Left lung (tissue), 10 donors: ENCODE results near the gene GLYR1. TPM values are rescaled to one million over a fixed set of nuclear protein-coding genes. Genes with fewer than 3 reads are reported as not detected.

ENCODE experiments used
- ATAC-seq: fragments of 200-7000 bp; cut with Tn5 transposase; one replicate; pipeline ENCODE4 v1.9.1; 2020; ENCODE audit warnings: moderate library complexity
- DNase-seq, 4 donors: peaks; one replicate each; pipeline ENCODE4 v3.0.0-alpha.2; 2013 to 2020
- H3K27ac ChIP-seq, 2 donors: fragments of 200-600 bp; sonication (generic) in 1 of 2; one replicate each; pipeline versions ENCODE4 v1.5.0 to v1.8.0; 2020 to 2021
- H3K27me3 ChIP-seq, 2 donors: fragments of 200-600 bp; sonication (generic) in 1 of 2; one replicate each; pipeline versions ENCODE4 v1.5.0 to v1.8.0; 2020 to 2021
- H3K36me3 ChIP-seq, 2 donors: fragments of 200-600 bp; sonication (generic) in 1 of 2; one replicate each; pipeline versions ENCODE4 v1.5.0 to v1.8.0; 2020 to 2021
- H3K4me1 ChIP-seq, 2 donors: fragments of 200-600 bp; one replicate each; pipeline ENCODE4 v1.8.0; 2021
- H3K4me3 ChIP-seq, 2 donors: fragments of 200-600 bp; sonication (generic) in 1 of 2; one replicate each; pipeline versions ENCODE4 v1.5.0 to v1.8.0; 2020 to 2021; ENCODE audit warnings: mild to moderate bottlenecking in 1 of 2
- H3K9me3 ChIP-seq, 2 donors: fragments of 200-600 bp; sonication (generic) in 1 of 2; one replicate each; pipeline versions ENCODE4 v1.5.0 to v1.8.0; 2020 to 2021
- intact Hi-C, 2 donors: fragments of 100-400 bp; cut with DNase I; formaldehyde crosslinking; loops; one replicate each; pipeline versions ENCODE4 v1.11.2 to v1.14.2; 2022
- polyA plus RNA-seq, 6 donors: library from polyadenylated mRNA; unstranded; fragments of 120-200 nt; gene quantifications; one replicate each; pipeline ENCODE4 v1.2.1, GENCODE V29; 2013; ENCODE audit not compliant: insufficient read length in 6 of 6
- total RNA-seq, 2 donors: library from RNA; stranded (reverse); fragmentation: NEBNext Ultra II Directional; extraction: Animal tissue kit (Norgen Biotek cat#: 25700); gene quantifications; one replicate each; pipeline ENCODE4 v1.2.1, GENCODE V29; 2021
- TF ChIP-seq, protein P1 (sequence below), 2 donors: fragments of 200-600 bp; sonication (generic) in 1 of 2; IDR thresholded peaks; one replicate each; pipeline versions ENCODE4 v1.5.0 to v1.8.0; 2021; ENCODE audit warnings: antibody characterized with exemption in 2 of 2
- donor health status: DM: no; HTN: yes; CAD: no.
- donor health status: DM: no; HTN: no; CAD: no.

The GLYR1 gene
- total and polyA plus RNA-seq, 8 donors: 65.2 to 128 (median 113) TPM

DNA sequence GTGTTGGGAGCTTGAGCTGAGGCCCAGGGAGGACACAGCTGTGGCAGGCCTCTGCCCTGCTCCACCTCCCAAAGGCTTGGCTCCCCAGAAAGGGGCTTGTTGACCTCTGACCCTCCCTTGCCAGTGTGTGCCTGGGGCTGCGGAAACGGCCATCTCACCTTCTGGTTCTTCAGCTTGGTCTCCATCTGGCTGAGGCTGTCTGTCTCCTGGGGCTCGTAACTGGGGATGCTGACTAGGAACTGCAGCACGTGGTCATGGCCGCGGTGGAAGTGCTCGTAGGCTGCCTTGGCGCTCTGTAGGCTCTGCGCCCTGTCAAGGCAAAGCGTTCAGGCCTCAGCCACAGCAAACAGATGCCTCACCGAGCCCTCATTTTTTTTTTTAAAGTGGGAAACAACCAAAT, 42.9 kb upstream of the GLYR1 start:
- Histone ChIP-seq H3K4me1 (no peaks in the 10 kb centered on the region), H3K9me3 (no peaks in the 10 kb centered on the region), H3K36me3 (peaks cover 0 to 89% of the 10 kb centered on the region in 2 donors), H3K27me3 (no peaks in the 10 kb centered on the region), H3K4me3 (no peak overlapping the region), H3K27ac (no peak overlapping the region)
- TF ChIP-seq, protein P1, sequence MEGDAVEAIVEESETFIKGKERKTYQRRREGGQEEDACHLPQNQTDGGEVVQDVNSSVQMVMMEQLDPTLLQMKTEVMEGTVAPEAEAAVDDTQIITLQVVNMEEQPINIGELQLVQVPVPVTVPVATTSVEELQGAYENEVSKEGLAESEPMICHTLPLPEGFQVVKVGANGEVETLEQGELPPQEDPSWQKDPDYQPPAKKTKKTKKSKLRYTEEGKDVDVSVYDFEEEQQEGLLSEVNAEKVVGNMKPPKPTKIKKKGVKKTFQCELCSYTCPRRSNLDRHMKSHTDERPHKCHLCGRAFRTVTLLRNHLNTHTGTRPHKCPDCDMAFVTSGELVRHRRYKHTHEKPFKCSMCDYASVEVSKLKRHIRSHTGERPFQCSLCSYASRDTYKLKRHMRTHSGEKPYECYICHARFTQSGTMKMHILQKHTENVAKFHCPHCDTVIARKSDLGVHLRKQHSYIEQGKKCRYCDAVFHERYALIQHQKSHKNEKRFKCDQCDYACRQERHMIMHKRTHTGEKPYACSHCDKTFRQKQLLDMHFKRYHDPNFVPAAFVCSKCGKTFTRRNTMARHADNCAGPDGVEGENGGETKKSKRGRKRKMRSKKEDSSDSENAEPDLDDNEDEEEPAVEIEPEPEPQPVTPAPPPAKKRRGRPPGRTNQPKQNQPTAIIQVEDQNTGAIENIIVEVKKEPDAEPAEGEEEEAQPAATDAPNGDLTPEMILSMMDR (IDR thresholded peaks at IDR 0.05): no peak
- ATAC-seq (no peak), DNase-seq (peak in 1 of 4 donors; percentile 37)
- intact Hi-C loops: no loop called here

DNA sequence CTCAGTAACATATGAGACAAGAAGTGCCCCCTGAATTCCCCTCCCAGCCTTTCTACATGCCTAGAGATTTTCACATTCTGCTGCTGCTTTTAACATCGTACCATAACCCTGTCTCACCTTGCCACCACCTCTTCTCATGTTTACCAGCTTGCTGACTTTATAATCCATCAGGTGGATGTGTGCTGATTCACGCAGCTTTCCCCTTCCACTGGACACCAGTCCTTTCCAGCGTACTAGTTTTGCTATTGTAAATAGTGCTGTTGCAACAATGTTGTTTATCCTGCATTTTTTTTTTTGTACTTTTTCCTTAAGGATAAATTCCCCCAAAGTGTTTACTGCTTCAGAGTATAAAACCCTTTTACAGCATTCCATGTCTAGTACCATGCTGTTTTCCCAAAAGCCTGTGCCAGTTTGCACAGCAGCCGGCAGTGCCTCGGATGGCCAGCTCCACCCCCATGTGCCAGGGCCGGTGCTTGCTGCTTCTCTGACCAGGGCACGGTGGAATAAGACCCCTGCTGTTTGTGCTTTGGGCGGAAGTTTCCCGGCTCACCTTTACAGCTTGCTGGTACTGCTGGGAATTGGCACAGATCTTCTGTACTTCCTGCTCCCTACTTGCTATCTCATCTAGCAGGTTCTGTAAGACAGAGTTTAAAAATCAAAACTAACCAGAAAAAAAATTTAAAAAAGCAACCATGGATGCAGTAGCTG, 41.5 kb upstream of the GLYR1 start:
- H3K4me1 ChIP-seq: no peaks in the 10 kb centered on the region
- TF ChIP-seq, protein P1 (IDR thresholded peaks at IDR 0.05): no peak
- H3K27me3 ChIP-seq: no peaks in the 10 kb centered on the region
- no peak overlapping the region for H3K27ac ChIP-seq
- intact Hi-C loops: no loop called here
- no peaks in the 10 kb centered on the region for H3K9me3 ChIP-seq
- DNase-seq (peak in 1 of 4 donors; percentile 27), ATAC-seq (no peak)
- peaks cover 0 to 89% of the 10 kb centered on the region in 2 donors for H3K36me3 ChIP-seq
- no peak overlapping the region for H3K4me3 ChIP-seq

DNA sequence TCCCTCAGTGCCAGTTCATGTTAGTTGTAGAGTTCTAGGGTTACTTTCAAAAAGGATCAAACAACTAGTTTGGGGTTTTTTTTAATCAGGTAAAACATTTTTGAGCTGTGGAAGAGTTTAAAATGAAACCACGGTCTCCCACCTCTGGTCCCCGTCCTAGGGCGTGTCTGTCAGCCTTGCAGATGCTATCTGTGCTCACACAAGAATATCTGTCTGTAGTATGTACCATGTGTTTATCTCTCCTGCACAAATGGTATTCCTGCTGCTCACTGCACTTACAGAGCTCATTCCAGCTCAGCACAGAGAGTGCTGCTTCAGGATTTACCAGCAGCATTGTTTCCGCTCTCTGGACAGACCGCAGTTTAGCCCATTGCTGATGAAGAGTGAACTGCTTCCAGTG, 39.1 kb upstream of the GLYR1 start:
- Histone ChIP-seq H3K4me1 (no peaks in the 10 kb centered on the region), H3K27ac (no peak overlapping the region), H3K27me3 (no peaks in the 10 kb centered on the region), H3K36me3 (peaks cover 0 to 92% of the 10 kb centered on the region in 2 donors), H3K4me3 (no peak overlapping the region), H3K9me3 (no peaks in the 10 kb centered on the region)
- TF ChIP-seq, protein P1 (IDR thresholded peaks at IDR 0.05): no peak
- DNase-seq (no peak), ATAC-seq (no peak)
- intact Hi-C loops: no loop called here

DNA sequence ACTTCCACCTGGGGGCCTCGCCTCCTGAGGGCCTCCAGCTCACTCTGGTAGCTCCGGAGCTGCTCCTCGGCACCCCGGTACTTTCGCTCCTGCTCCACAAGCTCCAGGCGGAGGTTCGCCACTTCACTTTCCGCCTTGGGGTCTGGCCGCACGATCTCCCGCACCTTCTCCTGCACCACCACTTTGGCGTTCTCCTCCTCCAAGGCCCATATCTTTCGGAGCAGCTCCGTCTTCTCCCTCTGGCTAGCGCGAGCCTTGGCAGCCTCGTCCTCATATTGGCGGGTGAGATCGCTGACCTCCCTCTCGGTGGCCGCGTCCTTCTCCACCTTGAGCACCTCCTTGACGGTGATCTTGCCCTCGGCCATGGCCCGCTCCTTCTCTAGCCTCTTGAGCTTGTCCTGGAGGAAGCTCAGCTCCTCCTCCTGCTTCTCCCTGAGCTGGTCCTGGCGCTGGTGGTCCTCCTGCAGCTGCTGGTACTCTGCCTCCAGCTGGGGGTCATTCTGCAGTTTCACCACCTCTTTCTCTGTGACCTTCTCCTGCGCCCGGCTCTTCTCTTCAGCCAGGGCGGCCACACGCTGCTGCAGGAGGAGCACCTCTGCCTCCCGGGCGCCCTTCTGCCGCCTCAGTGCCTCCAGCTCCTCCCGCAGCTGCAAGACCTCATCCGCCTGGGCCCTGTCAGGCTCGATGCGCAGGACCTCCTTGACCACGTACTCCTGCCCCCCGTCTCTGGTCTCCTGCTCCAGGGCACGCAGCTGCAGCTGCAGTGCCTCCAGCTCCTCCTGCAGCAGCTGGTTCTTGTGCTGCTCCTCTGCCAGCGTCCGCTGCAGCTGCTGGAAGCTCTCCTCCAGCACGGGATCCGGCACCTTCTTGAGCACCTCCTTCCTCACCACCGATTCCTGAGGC, 38.1 kb upstream of the GLYR1 start:
- no peak overlapping the region for H3K4me3 ChIP-seq
- no peaks in the 10 kb centered on the region for H3K4me1 ChIP-seq
- H3K9me3 ChIP-seq: no peaks in the 10 kb centered on the region
- H3K36me3 ChIP-seq: peaks cover 0 to 92% of the 10 kb centered on the region in 2 donors
- intact Hi-C loops: no loop called here
- DNase-seq: no peak
- TF ChIP-seq, protein P1 (IDR thresholded peaks at IDR 0.05): no peak
- H3K27me3 ChIP-seq: no peaks in the 10 kb centered on the region
- H3K27ac ChIP-seq: no peak overlapping the region
- no peak for ATAC-seq

DNA sequence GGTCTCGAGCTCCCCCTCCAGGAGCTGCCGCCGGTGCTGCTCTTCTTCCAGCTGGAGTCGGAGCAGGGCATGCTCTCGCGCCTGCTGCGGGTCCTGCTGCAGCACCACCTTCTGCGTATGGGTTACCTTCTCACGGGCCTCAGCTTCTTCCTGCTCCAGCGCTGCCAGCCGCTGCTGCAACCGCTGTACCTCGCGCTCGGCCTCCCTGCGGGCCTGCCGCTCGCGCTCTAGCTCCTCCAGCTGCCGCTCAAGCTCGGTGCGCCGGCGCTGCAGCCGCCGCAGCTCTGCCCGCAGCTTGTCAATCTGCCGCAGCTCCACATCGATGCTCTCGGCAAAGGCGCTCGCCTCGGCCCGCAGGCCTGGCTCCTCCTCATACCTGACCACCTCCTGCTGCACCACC, 37.1 kb upstream of the GLYR1 start:
- ATAC-seq (no peak), DNase-seq (no peak)
- H3K36me3 ChIP-seq: peaks cover 0 to 92% of the 10 kb centered on the region in 2 donors
- no peak overlapping the region for H3K27ac ChIP-seq
- H3K27me3 ChIP-seq: no peaks in the 10 kb centered on the region
- H3K4me1 ChIP-seq: no peaks in the 10 kb centered on the region
- intact Hi-C loops: no loop called here
- no peak overlapping the region for H3K4me3 ChIP-seq
- TF ChIP-seq, protein P1 (IDR thresholded peaks at IDR 0.05): no peak
- no peaks in the 10 kb centered on the region for H3K9me3 ChIP-seq
